ENCODE results near the gene NAA20.

- TF ChIP-seq POLR2AphosphoS5 (IDR thresholded peaks at IDR 0.05; ENCODE audit: low read depth, low read length) = no peak
- TF ChIP-seq POLR2A (IDR thresholded peaks at IDR 0.05; ENCODE audit: low read depth, low read length) = no peak
These were observed 57.9 kb downstream of the NAA20 start for GRCh38 chr20:20075032-20075431.
